ENCODE results near the gene RPRD1B. TPM values are rescaled to one million over a fixed set of nuclear protein-coding genes. Genes with fewer than 3 reads are reported as not detected.

RPRD1B gene
- total and polyA plus RNA-seq, 2 donors: 45.0 to 85.2 TPM

DNA sequence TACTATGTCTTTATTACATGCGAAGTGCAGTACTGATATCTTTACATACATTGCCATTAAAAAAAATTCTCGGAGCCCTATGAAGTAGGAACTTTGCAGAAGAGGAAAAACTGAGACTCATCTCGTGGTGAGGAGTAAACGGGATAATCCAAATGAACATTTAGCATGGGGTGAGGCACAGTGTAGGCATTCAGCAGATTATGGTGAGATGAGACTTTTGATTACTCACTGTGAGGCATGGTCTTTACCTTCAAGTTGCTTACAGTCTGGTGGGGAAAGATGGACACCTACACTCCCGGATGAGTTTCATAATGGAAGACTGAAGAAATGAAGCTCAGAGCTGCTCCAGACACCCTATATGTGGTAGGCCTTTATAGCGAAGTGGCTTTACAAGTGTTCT is 1.4 kb downstream of the RPRD1B start:
- H3K27ac ChIP-seq (ENCODE audit: low read depth): no peak overlapping the region

GRCh38 chr20:38036366-38036765 is 2.8 kb downstream of the RPRD1B start:
- Histone ChIP-seq H3K4me3 (ENCODE audit: low read depth, low read length) (no peak overlapping the region), H3K27ac (ENCODE audit: low read depth) (no peak overlapping the region), H3K4me1 (ENCODE audit: insufficient read depth) (no peaks in the 10 kb centered on the region), H3K36me3 (ENCODE audit: insufficient read depth) (peaks cover 3% of the 10 kb centered on the region)
- 86% methylated on average over 5 of the region's 5 CpGs for WGBS
- DNase-seq (ENCODE audit: extremely low spot score): no peak

More for the DNA sequence above, 1.4 kb downstream of the RPRD1B start:
- no peaks in the 10 kb centered on the region for H3K4me1 ChIP-seq (ENCODE audit: insufficient read depth)
- H3K36me3 ChIP-seq (ENCODE audit: insufficient read depth): peaks cover 3% of the 10 kb centered on the region
- peak overlapping the region; percentile 96 for H3K4me3 ChIP-seq (ENCODE audit: low read depth, low read length)
- 76% methylated on average over 6 of the region's 6 CpGs for WGBS
- DNase-seq (ENCODE audit: extremely low spot score): no peak

- no peaks in the 10 kb centered on the region for H3K4me1 ChIP-seq (ENCODE audit: insufficient read depth)
- no peak overlapping the region for H3K27ac ChIP-seq (ENCODE audit: low read depth)
- DNase-seq (ENCODE audit: extremely low spot score): no peak
- WGBS: 56% methylated on average over 1 of the region's 1 CpG
- H3K4me3 ChIP-seq (ENCODE audit: low read depth, low read length): no peak overlapping the region
- H3K36me3 ChIP-seq (ENCODE audit: insufficient read depth): peaks cover 3% of the 10 kb centered on the region
Observed at GRCh38 chr20:38040276-38040675, 6.7 kb downstream of the RPRD1B start.

DNA sequence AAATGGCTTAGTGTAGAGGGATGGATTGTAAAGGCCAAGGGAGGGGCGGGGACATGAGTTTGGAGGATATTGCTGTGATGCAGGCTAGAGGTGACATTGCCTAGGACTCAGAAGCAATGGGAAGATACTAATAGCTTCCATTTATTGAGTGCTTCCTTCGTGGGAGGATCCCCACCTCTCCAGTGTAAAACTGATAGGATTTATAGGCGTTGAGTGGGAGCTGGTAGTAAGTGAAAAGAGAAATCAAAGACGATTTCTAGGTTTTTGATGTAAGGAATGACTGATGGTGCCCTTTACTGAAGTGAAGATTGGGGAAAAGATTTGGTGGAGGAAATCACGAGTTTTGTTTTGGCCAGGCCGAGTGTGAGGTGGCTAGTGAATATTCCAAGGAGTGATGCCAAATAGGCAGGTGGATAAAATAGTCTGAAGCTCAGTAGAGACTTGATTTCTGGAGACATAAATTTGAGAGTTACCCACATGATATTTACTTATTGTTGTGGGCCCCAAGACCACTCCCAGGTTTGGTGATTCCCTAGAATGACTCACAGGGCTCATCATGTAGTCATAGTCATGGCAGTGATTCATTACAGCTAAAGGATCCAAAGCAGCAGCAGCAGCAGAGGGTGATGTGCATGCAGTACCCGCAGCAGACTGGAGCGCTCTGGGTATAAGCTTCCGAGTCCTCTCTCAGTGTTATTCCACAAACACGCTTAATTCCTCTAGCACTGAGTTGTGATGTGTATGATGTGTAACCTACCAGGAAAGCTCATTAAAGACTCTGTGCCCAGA is 10.2 kb downstream of the RPRD1B start:
- DNase-seq (ENCODE audit: extremely low spot score): no peak
- Histone ChIP-seq H3K36me3 (ENCODE audit: insufficient read depth) (no peaks in the 10 kb centered on the region), H3K4me1 (ENCODE audit: insufficient read depth) (no peaks in the 10 kb centered on the region), H3K4me3 (ENCODE audit: low read depth, low read length) (no peak overlapping the region), H3K27ac (ENCODE audit: low read depth) (no peak overlapping the region)
- WGBS: 91% methylated on average over 10 of the region's 10 CpGs

GRCh38 chr20:38044685-38045084 is 11.1 kb downstream of the RPRD1B start:
- 59% methylated on average over 3 of the region's 3 CpGs for WGBS
- Histone ChIP-seq H3K4me3 (ENCODE audit: low read depth, low read length) (no peak overlapping the region), H3K27ac (ENCODE audit: low read depth) (no peak overlapping the region), H3K4me1 (ENCODE audit: insufficient read depth) (no peaks in the 10 kb centered on the region), H3K36me3 (ENCODE audit: insufficient read depth) (no peaks in the 10 kb centered on the region)
- DNase-seq (ENCODE audit: extremely low spot score): no peak

DNA sequence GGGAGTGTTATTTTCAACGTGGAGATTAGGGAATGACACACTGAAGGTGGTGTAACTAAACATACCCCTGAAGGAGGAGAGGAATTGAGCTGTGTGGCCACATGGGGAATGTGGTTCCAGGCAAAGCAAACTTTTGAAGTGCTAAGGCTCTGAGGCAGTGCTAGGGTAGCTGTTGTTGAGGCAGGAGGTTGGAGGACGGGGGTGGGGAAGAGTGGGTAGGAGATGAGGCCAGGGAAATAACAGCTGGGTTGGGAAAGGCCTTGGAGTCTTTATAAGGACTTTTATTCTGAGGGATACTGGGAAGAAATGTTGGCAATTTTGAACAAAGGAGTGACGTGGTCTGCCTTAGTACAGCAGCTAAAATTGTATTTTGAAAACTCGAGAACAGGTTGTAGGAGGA is 13.0 kb downstream of the RPRD1B start:
- Histone ChIP-seq H3K4me1 (ENCODE audit: insufficient read depth) (no peaks in the 10 kb centered on the region), H3K4me3 (ENCODE audit: low read depth, low read length) (no peak overlapping the region), H3K27ac (ENCODE audit: low read depth) (no peak overlapping the region), H3K36me3 (ENCODE audit: insufficient read depth) (no peaks in the 10 kb centered on the region)
- DNase-seq (ENCODE audit: extremely low spot score): no peak
- WGBS: 59% methylated on average over 4 of the region's 4 CpGs

GRCh38 chr20:38049800-38050199 is 16.3 kb downstream of the RPRD1B start:
- WGBS: 60% methylated on average over 3 of the region's 3 CpGs
- no peak overlapping the region for H3K27ac ChIP-seq (ENCODE audit: low read depth)
- H3K4me3 ChIP-seq (ENCODE audit: low read depth, low read length): no peak overlapping the region
- H3K4me1 ChIP-seq (ENCODE audit: insufficient read depth): no peaks in the 10 kb centered on the region
- no peak for DNase-seq (ENCODE audit: extremely low spot score)
- H3K36me3 ChIP-seq (ENCODE audit: insufficient read depth): no peaks in the 10 kb centered on the region

DNA sequence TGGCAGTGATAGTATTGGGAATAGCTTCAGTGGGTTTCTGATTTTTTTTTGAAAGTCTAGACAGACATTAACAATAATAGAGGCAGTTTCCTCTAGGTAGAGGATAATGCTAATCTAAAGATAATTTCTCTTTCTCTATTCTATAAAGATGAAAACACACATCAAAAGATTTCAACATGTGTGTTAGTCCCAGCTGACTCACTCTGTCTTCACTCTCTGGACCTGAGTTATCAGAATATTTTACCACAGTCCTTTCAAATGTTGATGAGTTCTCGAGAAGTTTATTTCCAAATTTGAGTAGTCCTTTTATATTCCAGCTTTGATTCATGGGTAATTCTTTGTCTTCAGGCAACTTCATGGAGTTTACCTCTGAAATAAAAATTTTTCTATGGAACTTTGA is 17.1 kb downstream of the RPRD1B start:
- no peak overlapping the region for H3K4me3 ChIP-seq (ENCODE audit: low read depth, low read length)
- no peak overlapping the region for H3K27ac ChIP-seq (ENCODE audit: low read depth)
- H3K36me3 ChIP-seq (ENCODE audit: insufficient read depth): no peaks in the 10 kb centered on the region
- H3K4me1 ChIP-seq (ENCODE audit: insufficient read depth): no peaks in the 10 kb centered on the region
- WGBS: 56% methylated on average over 1 of the region's 1 CpG
- DNase-seq (ENCODE audit: extremely low spot score): no peak

DNA sequence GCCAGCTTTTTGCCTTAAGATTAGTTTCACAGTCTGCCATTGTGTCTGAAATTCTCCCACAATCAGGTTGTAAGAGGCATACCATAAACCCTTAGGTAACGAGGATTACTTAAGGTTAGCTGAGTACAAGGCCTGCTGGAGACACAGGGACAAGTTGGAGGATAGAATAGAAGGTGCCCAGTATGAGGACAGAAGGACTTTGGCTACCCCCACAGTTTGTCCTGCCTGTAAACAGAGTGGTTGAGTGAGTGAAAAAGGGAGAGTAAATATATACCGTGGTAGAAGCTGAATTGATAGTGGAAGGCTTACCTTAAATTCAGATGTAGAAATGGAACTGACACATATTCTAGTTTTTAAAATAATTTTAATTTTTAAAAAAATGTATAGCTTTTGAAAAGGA is 19.3 kb downstream of the RPRD1B start:
- H3K4me3 ChIP-seq (ENCODE audit: low read depth, low read length): no peak overlapping the region
- H3K27ac ChIP-seq (ENCODE audit: low read depth): no peak overlapping the region
- H3K36me3 ChIP-seq (ENCODE audit: insufficient read depth): peaks cover 2% of the 10 kb centered on the region
- no peak for DNase-seq (ENCODE audit: extremely low spot score)
- 85% methylated on average over 2 of the region's 2 CpGs for WGBS
- H3K4me1 ChIP-seq (ENCODE audit: insufficient read depth): no peaks in the 10 kb centered on the region

DNA sequence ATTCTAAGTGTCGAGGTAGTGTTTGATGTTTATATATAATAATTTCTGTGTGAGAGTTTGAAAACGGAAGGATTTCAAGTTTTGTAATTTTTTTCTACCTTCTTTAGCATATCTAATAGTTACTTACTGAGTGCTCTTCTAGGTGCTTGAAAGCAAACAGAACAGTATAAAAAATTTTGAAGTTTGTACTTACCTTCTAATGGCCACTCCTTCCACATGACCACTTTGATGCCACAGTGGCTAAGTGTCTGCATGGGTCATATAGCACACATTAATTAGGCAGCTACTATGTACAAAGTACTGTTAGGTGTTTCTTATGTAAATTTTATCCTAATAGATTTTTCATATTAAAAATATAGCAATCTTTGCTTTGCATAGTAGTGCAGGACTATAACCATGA is 21.1 kb downstream of the RPRD1B start:
- Histone ChIP-seq H3K36me3 (ENCODE audit: insufficient read depth) (peaks cover 2% of the 10 kb centered on the region), H3K4me3 (ENCODE audit: low read depth, low read length) (no peak overlapping the region), H3K27ac (ENCODE audit: low read depth) (no peak overlapping the region), H3K4me1 (ENCODE audit: insufficient read depth) (no peaks in the 10 kb centered on the region)
- 87% methylated on average over 2 of the region's 2 CpGs for WGBS
- no peak for DNase-seq (ENCODE audit: extremely low spot score)

GRCh38 chr20:38055294-38055693 is 21.7 kb downstream of the RPRD1B start:
- peaks cover 2% of the 10 kb centered on the region for H3K36me3 ChIP-seq (ENCODE audit: insufficient read depth)
- 40% methylated on average over 4 of the region's 4 CpGs for WGBS

GRCh38 chr20:38055848-38056247 is 22.3 kb downstream of the RPRD1B start:
- Histone ChIP-seq H3K4me3 (ENCODE audit: low read depth, low read length) (no peak overlapping the region), H3K27ac (ENCODE audit: low read depth) (no peak overlapping the region), H3K4me1 (ENCODE audit: insufficient read depth) (no peaks in the 10 kb centered on the region), H3K36me3 (ENCODE audit: insufficient read depth) (peaks cover 2% of the 10 kb centered on the region)
- no peak for DNase-seq (ENCODE audit: extremely low spot score)
- 87% methylated on average over 6 of the region's 6 CpGs for WGBS

More at GRCh38 chr20:38055294-38055693, 21.7 kb downstream of the RPRD1B start:
- no peak for DNase-seq (ENCODE audit: extremely low spot score)
- no peaks in the 10 kb centered on the region for H3K4me1 ChIP-seq (ENCODE audit: insufficient read depth)
- H3K4me3 ChIP-seq (ENCODE audit: low read depth, low read length): no peak overlapping the region
- no peak overlapping the region for H3K27ac ChIP-seq (ENCODE audit: low read depth)

DNA sequence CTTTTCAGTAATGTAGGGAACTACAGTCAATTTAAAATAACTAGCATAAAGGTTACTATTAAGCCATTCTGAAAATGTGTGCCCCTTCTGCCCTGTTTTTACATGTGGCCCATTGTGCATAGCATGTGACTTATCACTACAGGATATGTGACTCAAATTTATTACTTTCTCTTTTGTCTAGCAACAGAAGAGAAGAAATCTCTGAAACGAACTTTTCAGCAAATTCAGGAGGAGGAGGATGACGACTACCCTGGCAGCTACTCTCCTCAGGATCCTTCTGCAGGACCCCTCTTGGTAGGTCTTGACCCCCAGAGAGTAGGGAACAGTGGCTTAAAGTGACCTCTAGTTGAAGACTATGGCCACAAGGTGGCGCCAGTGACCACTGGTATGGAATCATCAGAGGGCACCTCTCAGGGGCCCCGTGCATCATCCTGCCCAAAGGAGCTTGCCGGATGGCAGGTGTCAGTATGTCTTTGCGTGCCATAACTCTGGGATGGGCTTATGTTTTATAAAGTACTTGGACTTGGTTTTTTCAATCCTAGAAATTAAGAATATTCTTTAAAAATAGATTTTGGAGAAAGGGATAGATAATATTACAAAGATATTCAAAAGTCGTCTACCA is 23.9 kb downstream of the RPRD1B start:
- Histone ChIP-seq H3K36me3 (ENCODE audit: insufficient read depth) (peaks cover 6% of the 10 kb centered on the region), H3K27ac (ENCODE audit: low read depth) (no peak overlapping the region), H3K4me1 (ENCODE audit: insufficient read depth) (no peaks in the 10 kb centered on the region), H3K4me3 (ENCODE audit: low read depth, low read length) (no peak overlapping the region)
- whole genome bisulfite sequencing: 22% methylated on average over 7 of the region's 7 CpGs
- DNase-seq (ENCODE audit: extremely low spot score): no peak

GRCh38 chr20:38059832-38060231 is 26.3 kb downstream of the RPRD1B start:
- Histone ChIP-seq H3K36me3 (ENCODE audit: insufficient read depth) (peaks cover 11% of the 10 kb centered on the region), H3K4me1 (ENCODE audit: insufficient read depth) (no peaks in the 10 kb centered on the region), H3K27ac (ENCODE audit: low read depth) (no peak overlapping the region), H3K4me3 (ENCODE audit: low read depth, low read length) (no peak overlapping the region)
- 83% methylated on average over 5 of the region's 5 CpGs for WGBS
- no peak for DNase-seq (ENCODE audit: extremely low spot score)

All from urinary bladder (tissue), 4 donors.